GM03348 (cell line): ENCODE measurements around the gene PPP6C.
"Not testable (repeated sequence)": the region's sequence is repeated elsewhere in the genome, so short reads cannot be mapped to it uniquely, and the experiment has no call there.

Experiments used
- DNase-seq: peaks from one replicate; pipeline ENCODE4 v3.0.0; 2012; ENCODE audit warnings: low spot score

Gene PPP6C

GRCh38 chr9:125189361-125190289 lies at the start of gene PPP6C:
Gene PPP6C (minus strand): TSS chr9:125189803. CDS start chr9:125189718, 85 bp downstream.
- DNase-seq, result peak; percentile 97

- no peak for DNase-seq
Observed at GRCh38 chr9:125238915-125239446, 49.4 kb upstream of the PPP6C start.

GRCh38 chr9:125238127-125238914 lies 48.7 kb upstream of the PPP6C start:
- no peak for DNase-seq

- DNase-seq, result not testable (repeated sequence)
Observed at GRCh38 chr9:125236520-125237159, 47.0 kb upstream of the PPP6C start.

GRCh38 chr9:125235804-125236519 lies 46.4 kb upstream of the PPP6C start:
- DNase-seq, result no peak

GRCh38 chr9:125234099-125234498 lies 44.5 kb upstream of the PPP6C start:
- not testable (repeated sequence) for DNase-seq

- DNase-seq, result peak; percentile 82
Observed at GRCh38 chr9:125233678-125234077, 44.1 kb upstream of the PPP6C start.

GRCh38 chr9:125227761-125228160 lies 38.2 kb upstream of the PPP6C start:
- DNase-seq, result no peak

- not testable (repeated sequence) for DNase-seq
Observed at GRCh38 chr9:125224858-125225257, 35.3 kb upstream of the PPP6C start.

- no peak for DNase-seq
Observed at GRCh38 chr9:125218621-125219020, 29.0 kb upstream of the PPP6C start.

- DNase-seq, result no peak
Observed at GRCh38 chr9:125214186-125214585, 24.6 kb upstream of the PPP6C start.

- no peak for DNase-seq
Observed at GRCh38 chr9:125204477-125204876, 14.9 kb upstream of the PPP6C start.

- peak; percentile 18 for DNase-seq
Observed at GRCh38 chr9:125202846-125203618, 13.4 kb upstream of the PPP6C start.

- peak; percentile 99 for DNase-seq
Observed at GRCh38 chr9:125200216-125201047, 10.8 kb upstream of the PPP6C start, which contains the start of gene RABEPK. Gene RABEPK (plus strand): TSS chr9:125200542. CDS start chr9:125203014, 2,472 bp downstream.

- not testable (repeated sequence) for DNase-seq
Observed at GRCh38 chr9:125195591-125195990, 6.0 kb upstream of the PPP6C start.

- DNase-seq, result not testable (repeated sequence)
Observed at GRCh38 chr9:125194466-125194865, 4.9 kb upstream of the PPP6C start.

GRCh38 chr9:125190361-125190801 lies 778 bp upstream of the PPP6C start:
- DNase-seq, result no peak

- DNase-seq, result peak; percentile 23
Observed at GRCh38 chr9:125189011-125189360, 617 bp downstream of the PPP6C start.

- no peak for DNase-seq
Observed at GRCh38 chr9:125183561-125183960, 6.0 kb downstream of the PPP6C start.

- no peak for DNase-seq
Observed at GRCh38 chr9:125183054-125183453, 6.5 kb downstream of the PPP6C start.
